ENCODE results near the gene CLIP3. TPM values are rescaled to one million over a fixed set of nuclear protein-coding genes. Genes with fewer than 3 reads are reported as not detected.
"Not testable (repeated sequence)": the region's sequence is repeated elsewhere in the genome, so short reads cannot be mapped to it uniquely, and the experiment has no call there.

Gene CLIP3
- total RNA-seq, 3 donors from 2014 or later: 4.6 to 68.9 (median 8.1) TPM

- intact Hi-C loops (cut with DNase I, micrococcal nuclease): no loop called here
- Histone ChIP-seq H3K9me3 (no peaks in the 10 kb centered on the region), H3K36me3 (ENCODE audit: low read depth) (no peaks in the 10 kb centered on the region), H3K4me3 (no peak overlapping the region), H3K4me1 (ENCODE audit: low read depth) (no peaks in the 10 kb centered on the region)
- ATAC-seq (no peak), DNase-seq (no peak)
- no peak for TF ChIP-seq CTCF (IDR thresholded peaks at IDR 0.05)
These were observed 46.6 kb downstream of the CLIP3 start for GRCh38 chr19:35986111-35986510.

- no peak for DNase-seq
- intact Hi-C loops (cut with DNase I, micrococcal nuclease): no loop called here
- ATAC-seq: no peak
- Histone ChIP-seq H3K4me1 (ENCODE audit: low read depth) (no peaks in the 10 kb centered on the region), H3K9me3 (no peaks in the 10 kb centered on the region), H3K4me3 (no peak overlapping the region), H3K36me3 (ENCODE audit: low read depth) (no peaks in the 10 kb centered on the region)
- TF ChIP-seq CTCF (IDR thresholded peaks at IDR 0.05): no peak
These were observed 49.5 kb downstream of the CLIP3 start for GRCh38 chr19:35983177-35983576.

GRCh38 chr19:35980997-35981396, 51.7 kb downstream of the CLIP3 start:
- ATAC-seq; H3K36me3 ChIP-seq (ENCODE audit: low read depth); H3K4me1 ChIP-seq (ENCODE audit: low read depth); H3K9me3 ChIP-seq; H3K4me3 ChIP-seq; DNase-seq; intact Hi-C loops (cut with DNase I, micrococcal nuclease): not testable (repeated sequence)

DNA sequence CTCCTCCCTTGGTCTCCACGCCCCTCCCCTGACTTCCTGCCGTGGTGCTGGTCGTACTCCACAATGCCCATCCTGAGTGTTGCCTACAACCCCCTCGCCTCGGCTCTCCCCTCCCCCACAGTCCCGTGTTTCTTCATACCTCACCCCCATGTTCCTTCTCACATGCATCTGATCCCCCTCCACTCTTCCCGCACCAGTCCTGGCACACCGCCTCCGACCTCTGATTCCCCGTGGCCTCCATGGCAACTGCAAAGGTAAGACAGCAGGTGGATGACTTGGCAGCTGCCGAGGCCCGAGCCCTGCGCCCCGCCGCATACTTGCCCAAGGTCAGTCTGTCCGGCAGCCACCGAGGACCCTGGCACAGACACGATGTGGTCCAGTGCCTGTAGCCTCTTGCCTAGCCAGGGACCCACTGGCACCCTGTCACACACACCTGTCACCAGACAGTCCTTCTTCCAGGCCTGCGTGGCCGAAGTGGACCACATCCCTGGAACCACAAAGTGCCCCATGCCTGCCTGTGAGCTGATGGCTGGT, 53.8 kb downstream of the CLIP3 start:
- H3K36me3 ChIP-seq (ENCODE audit: low read depth): no peaks in the 10 kb centered on the region
- no peaks in the 10 kb centered on the region for H3K4me1 ChIP-seq (ENCODE audit: low read depth)
- intact Hi-C loops (cut with DNase I, micrococcal nuclease): no loop called here
- H3K9me3 ChIP-seq: no peaks in the 10 kb centered on the region
- DNase-seq (no peak), ATAC-seq (no peak)
- TF ChIP-seq CTCF (IDR thresholded peaks at IDR 0.05): no peak
- no peak overlapping the region for H3K4me3 ChIP-seq

- no peak for TF ChIP-seq CTCF (IDR thresholded peaks at IDR 0.05)
- no peak for ATAC-seq
- no peak for DNase-seq
- Histone ChIP-seq H3K9me3 (no peaks in the 10 kb centered on the region), H3K4me1 (ENCODE audit: low read depth) (no peaks in the 10 kb centered on the region), H3K4me3 (no peak overlapping the region), H3K36me3 (ENCODE audit: low read depth) (no peaks in the 10 kb centered on the region)
- intact Hi-C loops (cut with DNase I, micrococcal nuclease): no loop called here
These were observed 54.4 kb downstream of the CLIP3 start for GRCh38 chr19:35978271-35978670.

- ATAC-seq: peak; percentile 27
- H3K4me1 ChIP-seq (ENCODE audit: low read depth): no peaks in the 10 kb centered on the region
- TF ChIP-seq CTCF (IDR thresholded peaks at IDR 0.05): no peak
- H3K36me3 ChIP-seq (ENCODE audit: low read depth): no peaks in the 10 kb centered on the region
- H3K9me3 ChIP-seq: no peaks in the 10 kb centered on the region
- intact Hi-C loops (cut with DNase I, micrococcal nuclease): no loop called here
- DNase-seq: no peak
- H3K4me3 ChIP-seq: no peak overlapping the region
These were observed 55.0 kb downstream of the CLIP3 start for GRCh38 chr19:35977446-35978222.

All from mucosa of descending colon (tissue), 3 donors.